GM10847 (cell line): ENCODE measurements around the gene AIM2.

Experiments used
- POLR2A ChIP-seq: IDR thresholded peaks from 2 replicates; pipeline ENCODE4 v1.6.1; 2011; ENCODE audit not compliant: insufficient read length; ENCODE audit errors: extremely low read depth

Gene AIM2

GRCh38 chr1:159055181-159055641 is 21.4 kb downstream of the AIM2 start:
- TF ChIP-seq POLR2A, result no peak

- no peak for TF ChIP-seq POLR2A
Observed at GRCh38 chr1:159054427-159054826, 22.1 kb downstream of the AIM2 start.

GRCh38 chr1:159051436-159051835 is 25.1 kb downstream of the AIM2 start:
- no peak for TF ChIP-seq POLR2A

- no peak for TF ChIP-seq POLR2A
Observed at GRCh38 chr1:159040893-159041724, 35.5 kb downstream of the AIM2 start.

GRCh38 chr1:159040206-159040605 is 36.4 kb downstream of the AIM2 start:
- TF ChIP-seq POLR2A, result no peak

DNA sequence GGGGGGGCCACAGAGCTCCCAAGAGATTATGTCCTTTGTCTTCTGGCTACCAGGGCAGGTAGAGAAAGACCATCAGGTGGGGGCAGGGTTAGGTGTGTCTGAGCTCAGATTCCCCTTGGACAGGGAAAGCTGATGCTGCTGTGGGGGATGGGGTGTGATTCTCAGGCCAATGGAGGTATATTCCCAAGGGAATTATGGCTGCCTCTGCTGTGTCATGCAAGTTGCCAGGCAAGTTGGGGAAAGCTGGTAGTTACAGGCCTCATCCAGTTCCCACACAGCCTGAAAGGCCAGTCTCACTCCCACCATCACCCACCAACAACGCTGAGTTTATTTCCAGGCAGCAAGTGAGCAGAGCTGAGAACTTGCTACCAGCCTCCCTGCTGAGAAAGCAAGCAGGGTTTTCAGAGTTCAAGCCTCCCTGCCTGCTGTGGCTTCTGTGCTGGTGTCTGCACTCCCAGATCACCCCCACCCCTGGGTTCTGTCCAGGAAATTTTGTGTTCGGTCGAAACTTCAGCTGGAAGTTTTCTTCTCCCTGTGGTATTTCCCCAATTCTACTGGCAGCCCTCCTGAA is 45.6 kb downstream of the AIM2 start:
- TF ChIP-seq POLR2A, result no peak

DNA sequence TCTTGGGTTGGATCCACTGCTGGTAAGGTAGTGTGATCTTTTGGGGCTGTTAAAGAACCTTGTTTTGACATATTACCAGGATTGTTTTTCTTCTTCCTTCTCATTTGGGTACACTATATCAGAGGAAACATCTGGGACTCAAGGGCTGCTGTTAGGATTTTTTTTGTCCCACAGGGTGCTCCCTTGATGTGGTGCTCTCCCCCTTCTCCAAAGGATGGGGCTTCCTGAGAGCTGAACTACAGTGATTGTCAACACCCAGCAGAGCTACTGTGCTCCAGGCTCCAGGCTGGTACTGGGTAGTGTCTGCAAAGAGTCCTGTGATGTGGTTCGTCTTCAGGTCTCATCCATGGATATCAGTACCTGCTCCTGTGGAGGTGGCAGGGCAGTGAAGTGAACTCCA is 46.3 kb downstream of the AIM2 start:
- no peak for TF ChIP-seq POLR2A

- no peak for TF ChIP-seq POLR2A
Observed at GRCh38 chr1:159025043-159025442, 51.5 kb downstream of the AIM2 start.

DNA sequence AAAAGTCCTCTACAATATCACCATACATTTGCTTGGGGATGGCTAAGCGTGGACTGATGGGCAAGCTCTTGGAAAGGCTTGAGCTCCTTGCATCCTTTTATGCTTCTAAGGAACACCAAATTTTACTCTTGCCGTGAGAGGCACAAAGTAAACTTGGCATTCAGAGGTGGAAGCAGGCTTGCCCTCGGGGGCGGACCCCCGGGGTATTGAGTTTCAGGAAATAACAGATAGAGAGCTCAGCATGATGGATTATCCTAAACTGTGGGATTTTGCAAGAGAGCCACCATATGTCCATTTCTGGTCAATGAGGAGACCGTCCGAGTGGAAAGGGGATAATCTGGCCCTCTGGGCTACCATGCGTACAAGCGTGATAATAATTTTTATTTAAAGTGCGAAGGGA is 52.8 kb downstream of the AIM2 start:
- no peak for TF ChIP-seq POLR2A

DNA sequence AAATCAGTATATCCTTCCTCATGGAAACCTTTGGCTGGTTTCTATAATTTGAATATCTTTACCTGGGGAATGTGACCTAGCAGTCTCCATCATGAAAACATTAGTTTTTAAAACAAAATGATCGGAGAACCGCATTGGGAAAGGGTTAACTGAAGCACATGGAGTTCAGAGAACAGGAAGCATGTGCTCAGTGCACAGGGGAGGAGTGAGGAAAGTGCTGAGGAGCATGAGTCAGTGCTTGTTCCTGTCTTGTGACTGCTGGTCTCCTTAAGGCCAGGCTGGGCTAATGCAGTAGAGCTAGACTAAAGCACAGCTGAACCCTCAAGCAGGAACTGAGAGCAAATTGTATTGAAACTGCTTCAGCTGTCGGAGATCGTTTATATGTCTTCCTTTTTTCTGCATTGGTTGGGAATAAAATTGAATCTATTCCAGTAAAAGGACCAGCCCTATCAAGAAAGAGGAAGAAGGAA is 61.1 kb downstream of the AIM2 start:
- TF ChIP-seq POLR2A, result peak; percentile 29

DNA sequence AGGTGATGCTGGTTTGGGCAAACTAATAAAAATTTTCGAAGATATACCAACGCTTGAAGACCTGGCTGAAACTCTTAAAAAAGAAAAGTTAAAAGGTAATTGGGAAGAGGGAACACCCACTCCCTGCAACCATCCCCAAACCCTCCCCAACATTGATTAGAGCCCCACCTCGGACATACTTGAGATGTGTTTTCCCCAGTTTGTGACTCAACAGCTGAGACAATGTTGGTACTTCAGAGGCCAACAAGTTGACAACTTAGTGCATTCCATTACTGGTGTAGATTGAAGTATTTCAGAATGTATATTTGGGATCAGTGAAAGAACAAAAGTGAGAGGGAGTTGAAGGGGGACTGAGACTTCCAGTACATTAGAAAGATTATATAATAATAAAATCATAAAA is 61.7 kb downstream of the AIM2 start:
- no peak for TF ChIP-seq POLR2A

DNA sequence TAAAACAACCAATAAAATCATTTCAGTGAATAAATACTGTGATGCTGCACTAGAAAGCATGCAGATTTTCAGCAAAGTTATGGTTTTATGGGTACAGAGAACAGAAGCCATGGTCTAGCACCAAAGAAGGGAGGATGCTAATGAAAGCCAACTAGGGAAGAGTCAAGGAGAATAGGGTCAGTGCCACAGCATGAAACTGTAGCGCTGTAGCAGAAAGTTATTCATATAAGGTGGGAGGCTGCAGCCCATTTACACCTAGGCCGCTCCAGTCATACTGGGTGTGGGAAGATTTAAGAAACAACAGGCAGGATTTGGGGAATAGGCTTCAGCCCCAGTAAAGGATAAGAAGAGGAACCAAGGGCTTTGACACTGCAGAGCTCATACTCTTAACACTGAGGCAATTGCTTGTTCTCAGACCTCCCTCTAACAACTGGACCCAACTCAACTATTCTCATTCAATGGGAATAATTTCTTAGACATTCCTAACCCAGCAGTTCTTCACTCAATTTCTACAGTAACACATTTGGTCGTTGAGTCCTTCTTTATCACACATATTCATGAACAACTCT is 62.5 kb downstream of the AIM2 start:
- no peak for TF ChIP-seq POLR2A

DNA sequence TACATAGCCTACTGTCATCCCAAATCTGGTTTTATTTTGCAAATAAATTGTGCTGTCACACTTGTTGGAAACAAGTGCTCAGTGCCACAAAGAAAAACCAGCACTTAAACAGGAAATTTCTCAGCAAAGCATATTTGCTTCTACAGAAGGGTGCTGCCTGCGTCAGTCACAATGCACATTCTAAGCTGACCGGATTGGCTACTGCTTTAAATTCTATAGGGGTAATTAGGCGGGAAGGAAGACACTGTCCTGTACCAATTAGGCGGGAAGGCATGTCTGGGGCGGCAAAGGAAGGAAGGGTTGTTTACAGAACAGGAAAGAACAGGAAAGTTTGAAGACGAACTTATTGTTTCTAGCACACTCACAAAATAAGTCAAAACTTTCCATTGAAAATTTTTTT is 64.1 kb downstream of the AIM2 start:
- no peak for TF ChIP-seq POLR2A
